GM19397 (cell line): ENCODE results near the gene NYAP1.
"Not testable (repeated sequence)": the region's sequence is repeated elsewhere in the genome, so short reads cannot be mapped to it uniquely, and the experiment has no call there.

Experiments
- ATAC-seq: cut with Tn5 transposase; IDR thresholded peaks from one replicate; pipeline ENCODE4 v1.9.1; 2021; ENCODE audit warnings: mild to moderate bottlenecking, moderate library complexity; ENCODE audit not compliant: unreplicated experiment

Gene NYAP1

DNA sequence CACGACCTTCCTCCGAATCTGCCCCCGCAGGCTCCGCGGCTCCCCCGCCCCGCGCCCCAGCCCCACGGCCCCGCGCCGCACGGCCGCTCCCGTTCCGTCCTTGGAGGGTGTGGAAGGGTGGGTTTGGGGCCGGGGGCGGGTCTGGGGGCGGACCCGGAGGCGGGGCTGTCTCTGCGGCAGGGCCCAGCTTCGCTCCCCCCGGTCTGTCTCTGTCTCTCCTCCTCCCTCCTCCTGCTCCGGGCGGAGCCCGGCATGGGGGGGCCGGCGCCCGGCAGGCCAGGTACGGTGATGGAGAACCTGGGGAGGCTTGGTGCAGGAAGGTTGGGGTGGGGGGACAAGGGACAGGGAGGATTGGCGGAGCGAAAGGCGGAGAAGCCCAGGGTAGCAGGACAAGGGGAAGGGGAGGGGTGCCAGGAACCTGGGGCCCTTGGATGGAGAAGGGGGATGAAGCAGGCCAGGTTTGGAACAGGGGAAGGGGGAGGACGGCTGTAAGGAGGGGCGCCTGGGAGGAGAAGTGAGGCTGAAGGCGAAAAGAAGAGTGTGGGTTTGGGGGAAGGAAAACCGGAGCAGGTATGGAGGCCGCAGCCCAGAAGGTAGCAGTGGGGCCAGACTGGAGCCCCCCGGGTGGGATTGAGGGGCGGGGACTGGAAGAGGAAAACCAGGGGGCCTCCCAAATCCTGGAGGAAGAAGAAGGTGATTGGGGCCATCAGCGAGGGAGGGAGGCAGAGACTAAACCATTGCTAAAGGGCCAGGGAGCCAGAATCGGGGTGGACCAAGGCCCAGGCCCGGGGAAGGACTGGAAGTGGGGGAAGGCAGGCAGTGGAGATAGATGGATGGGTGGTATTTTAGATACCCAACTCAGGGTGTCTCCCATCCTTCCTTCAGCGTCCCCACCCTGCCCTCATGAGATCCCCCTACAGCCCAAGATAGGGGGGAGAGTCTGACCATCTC lies at the start of gene NYAP1:
Gene NYAP1, plus strand, starts transcription at position 206 of the 951 bp plus-strand sequence. CDS start 1,385 bp downstream, outside the sequence.
- ATAC-seq, result peak; percentile 16

DNA sequence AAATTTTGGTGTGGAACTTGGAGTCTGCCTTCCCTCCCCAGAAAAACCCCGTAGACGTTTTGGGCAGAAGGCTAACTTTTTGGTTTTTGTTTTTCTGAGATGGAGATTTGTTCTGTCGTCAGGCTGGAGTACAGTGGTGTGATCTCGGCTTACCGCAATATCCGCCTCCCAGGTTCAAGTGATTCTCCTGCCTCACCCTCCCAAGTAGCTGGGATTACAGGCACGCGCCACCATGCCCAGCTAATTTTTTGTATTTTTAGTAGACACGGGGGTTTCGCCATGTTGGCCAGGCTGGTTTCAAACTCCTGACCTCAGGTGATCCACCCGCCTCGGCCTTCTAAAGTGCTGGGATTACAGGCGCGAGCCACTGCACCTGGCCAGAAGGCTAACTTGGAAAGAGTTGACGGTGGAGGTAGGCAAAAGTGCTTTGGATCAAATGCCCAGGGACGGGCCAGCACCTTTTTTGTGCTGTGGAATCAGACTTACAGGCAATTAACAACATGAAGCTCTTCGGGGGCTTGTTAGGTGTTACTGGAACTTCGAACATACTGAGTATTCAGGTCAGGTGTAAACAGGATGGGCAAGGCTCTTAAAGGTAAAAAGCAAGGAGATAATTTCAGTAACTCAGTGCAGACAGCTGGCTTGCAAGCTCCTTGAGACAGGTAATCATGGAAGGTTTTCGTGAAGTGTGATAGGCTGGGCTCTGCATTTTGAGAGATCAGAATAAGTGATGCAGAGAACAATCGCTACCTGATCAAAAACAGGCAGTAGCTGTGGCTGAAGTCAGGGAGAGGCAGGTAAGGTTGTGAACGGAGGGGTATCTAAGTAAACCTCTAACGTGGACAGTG lies 49.2 kb upstream of the NYAP1 start:
- no peak for ATAC-seq

GRCh38 chr7:100435401-100436304 lies 48.1 kb upstream of the NYAP1 start:
- ATAC-seq, result peak; percentile 25

DNA sequence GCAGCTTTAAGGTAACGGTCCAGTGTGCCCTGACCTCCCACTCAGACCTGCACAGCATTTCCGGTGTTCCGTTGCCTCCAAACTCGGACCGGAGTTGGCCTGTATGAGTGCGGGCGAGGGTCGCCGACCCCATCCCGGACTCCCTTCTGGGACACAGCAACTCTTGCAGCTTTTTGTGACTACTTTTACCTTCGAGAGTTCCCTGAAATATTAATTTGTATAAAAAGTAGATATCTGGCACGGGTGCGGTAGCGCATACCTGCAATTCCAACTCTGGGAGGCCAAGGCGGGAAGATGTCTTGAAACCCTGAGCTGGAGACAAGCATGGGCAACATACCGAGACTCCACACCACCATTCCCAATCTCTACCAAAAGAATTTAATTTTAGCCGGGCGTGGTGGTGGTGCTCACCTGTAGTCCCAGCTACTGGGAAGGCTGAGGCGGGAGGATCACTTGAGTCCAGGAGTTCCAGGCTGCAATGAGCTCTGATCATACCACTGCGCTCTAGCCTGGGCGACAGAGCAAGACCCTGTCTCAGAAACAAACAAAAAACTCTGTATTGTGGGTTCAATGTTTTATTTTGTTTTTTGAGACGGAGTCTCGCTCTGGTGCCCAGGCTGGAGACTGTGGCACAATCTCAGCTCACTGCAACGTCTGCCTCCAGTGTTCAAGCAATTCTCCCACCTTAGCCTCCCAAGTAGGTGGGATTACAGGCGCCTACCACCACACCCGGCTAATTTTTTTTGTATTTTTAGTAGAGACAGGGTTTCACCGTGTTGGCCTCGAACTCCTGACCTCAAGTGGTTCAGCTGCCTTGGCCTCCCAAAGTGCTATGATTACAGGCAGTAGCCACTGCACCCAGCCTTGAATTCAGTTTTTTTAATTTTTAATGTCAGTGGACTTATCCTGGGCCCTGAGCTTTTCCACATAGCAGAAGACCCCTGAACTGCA lies 46.3 kb upstream of the NYAP1 start:
- no peak for ATAC-seq

- ATAC-seq, result no peak
Measured at GRCh38 chr7:100438172-100438571, 45.6 kb upstream of the NYAP1 start.

DNA sequence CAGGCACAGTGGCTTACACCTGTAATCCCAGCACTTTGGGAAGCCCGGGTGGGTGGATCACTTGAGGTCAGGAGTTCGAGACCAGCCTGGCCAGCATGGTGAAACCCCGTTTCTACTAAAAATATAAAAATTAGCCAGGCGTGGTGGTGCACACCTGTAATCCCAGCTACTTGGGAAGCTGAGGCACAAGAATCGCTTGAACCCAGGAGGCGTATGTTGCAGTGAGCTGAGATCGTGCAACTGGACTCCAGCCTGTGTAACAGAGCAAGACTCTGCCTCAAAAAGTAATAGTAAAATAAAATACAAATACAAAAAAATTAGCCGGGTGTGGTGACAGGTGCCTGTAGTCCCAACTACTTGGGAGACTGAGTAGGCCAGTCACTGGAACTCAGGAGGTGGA lies 45.0 kb upstream of the NYAP1 start:
- not testable (repeated sequence) for ATAC-seq

- not testable (repeated sequence) for ATAC-seq
Measured at GRCh38 chr7:100439244-100439643, 44.5 kb upstream of the NYAP1 start.

DNA sequence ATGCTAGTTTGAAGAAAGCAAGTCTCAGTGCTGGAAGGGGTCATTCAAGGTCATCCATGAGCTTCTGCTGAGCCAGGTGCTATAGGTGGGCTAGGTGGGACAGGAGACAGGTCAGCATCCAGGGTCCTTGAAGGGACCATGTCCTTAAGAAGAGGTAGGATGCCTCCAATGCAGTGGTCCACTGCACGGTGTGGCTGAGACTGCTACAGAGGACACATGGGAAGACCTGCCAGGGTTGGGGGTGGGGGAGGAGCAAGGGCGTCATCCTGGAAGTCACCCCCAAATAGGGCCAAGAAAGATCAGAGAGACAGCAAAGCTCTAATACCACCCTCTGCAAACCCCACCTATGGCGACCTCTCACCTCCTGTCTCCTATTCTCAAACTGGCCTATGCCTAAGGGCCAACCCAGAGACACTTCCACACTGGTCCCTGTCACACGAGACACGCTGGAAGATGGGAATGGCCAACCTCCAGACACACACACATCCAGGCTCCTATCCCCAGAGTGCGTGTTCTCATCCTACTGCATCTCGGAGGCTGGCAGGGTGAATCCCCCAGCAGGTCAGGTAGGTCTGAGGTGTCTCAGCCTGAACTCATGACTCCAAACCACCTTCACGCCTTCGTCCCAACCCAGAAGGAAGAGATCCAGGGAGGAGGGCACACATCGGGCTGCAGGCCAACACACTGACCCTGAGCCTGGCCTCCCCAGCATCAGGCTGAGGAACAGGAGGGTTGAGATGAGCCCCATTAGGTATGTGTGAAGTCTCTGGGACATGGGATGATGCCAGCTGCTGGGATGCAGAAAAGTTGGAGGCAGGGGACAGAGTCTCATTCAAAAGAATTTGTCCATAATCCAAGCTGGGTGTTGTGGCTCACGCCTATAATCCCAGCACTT lies 41.8 kb upstream of the NYAP1 start:
- no peak for ATAC-seq

DNA sequence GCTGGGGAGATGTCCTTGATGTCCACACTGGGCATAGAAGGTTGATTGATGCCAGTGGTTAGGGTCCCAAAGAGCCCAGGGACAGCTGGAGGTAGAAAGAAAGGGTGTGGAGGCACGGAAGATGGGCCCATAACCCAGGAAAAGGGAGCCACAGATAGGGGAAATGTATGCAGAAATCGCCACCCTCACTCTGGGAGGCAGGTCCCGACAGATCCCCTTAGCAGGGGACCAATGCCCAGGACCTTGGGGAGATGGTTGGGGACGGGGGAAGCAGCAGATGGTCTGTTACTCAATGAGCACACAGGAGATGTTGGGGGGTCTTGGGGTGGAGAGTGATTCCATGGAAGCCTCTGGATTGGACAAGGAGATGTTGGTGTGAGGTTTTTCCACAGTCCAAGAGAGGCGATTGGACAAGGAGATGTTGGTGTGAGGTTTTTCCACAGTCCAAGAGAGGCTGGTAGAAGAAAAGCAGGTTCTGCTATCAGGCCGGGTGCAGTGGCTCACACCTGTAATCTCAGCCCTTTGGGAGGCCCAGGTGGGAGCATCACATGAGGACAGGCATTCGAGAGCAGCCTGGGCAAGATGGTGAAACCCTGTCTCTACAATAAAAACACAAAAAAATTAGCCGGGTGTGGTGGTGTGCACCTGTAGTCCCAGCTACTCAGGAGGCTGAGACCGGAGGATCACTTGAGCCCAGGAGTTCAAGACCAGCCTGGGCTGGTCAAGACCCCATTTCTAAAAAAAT lies 40.5 kb upstream of the NYAP1 start:
- no peak for ATAC-seq

GRCh38 chr7:100444311-100445278 lies 39.1 kb upstream of the NYAP1 start:
- ATAC-seq, result no peak

DNA sequence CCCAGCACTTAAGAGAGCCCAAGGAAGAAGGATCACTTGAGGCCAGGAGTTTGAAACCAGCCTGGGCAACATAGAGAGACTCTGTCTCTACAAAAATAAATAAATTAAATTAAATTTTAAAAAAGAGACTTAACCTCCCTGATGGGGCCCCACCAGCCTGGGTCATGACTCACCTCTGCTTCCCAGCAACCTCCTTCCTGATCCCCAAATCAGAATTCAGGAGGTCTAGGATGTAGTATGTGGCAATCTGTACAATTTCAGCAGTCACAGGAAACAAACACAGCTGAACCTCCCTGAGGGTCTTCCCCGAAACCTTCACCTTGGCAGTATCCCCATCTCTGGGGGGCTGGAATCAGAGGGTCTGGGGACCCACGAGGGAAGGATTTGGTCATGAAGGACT lies 37.7 kb upstream of the NYAP1 start:
- ATAC-seq, result no peak

- ATAC-seq, result not testable (repeated sequence)
Measured at GRCh38 chr7:100447363-100447762, 36.4 kb upstream of the NYAP1 start.

DNA sequence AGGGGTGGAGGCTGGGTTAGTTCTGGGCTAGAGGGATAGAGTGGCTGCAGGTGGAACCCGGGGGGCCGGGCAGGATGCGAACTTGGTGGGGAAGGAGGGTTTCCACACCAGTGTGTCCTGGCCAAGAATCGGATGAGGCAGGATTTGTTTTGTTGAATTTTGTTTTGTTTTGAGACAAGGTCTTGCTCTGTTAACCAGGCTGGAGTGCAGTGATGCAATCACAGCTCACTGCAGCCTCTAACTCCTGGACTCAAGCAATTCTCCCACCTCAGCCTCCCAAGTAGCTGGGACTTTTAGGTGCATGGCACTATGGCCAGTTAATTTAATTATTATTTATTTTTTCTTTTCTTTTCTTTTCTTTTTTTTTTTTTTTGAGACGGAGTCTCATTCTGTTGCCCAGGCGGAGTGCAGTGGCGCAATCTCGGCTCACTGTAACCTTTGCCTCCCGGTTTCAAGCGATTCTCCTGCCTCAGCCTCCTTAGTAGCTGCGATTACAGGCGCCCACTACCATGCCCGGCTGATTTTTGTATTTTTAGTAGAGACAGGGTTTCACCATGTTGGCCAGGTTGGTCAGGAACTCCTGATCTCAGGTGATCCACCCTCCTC lies 34.4 kb upstream of the NYAP1 start:
- ATAC-seq, result no peak

DNA sequence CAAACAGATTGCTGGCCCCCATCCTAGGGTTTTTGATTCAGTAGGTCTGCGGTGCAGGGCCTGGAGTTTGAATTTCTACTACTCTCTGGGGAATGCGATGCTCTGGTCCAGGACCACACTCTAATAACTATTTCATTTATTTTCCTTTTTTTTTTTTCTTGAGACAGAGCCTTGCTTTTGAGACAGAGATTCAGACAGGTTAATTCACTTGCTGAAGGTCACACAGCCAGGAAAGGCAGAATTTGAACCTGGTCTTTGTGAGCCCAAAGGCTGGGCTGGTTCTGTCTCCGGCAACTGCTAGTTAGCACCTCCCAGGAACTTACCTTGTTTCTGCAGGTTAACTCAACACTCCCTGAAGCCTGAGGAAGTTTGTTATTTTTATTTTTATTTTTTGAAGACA lies 31.2 kb upstream of the NYAP1 start:
- no peak for ATAC-seq

- not testable (repeated sequence) for ATAC-seq
Measured at GRCh38 chr7:100453854-100454253, 29.9 kb upstream of the NYAP1 start.

DNA sequence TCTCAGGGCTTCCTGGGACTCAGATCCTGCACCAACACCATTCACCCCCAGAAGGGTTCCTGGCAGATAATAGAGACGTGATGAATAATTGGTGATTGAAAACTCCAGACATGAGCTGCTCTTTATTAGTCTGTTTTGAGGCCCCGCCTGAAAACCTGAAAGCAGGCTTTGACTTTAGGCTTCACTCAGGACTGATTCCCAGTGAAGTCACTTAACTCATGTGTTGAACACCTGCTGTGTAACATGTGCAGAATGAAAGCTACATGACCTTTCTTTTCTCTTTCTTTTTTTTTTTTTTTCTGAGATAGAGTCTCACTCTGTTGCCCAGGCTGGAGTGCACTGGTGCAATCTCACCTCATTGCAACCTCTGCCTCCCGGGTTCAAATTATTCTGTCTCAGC lies 28.5 kb upstream of the NYAP1 start:
- ATAC-seq, result no peak
